ENCODE results near the gene SELL. TPM values are rescaled to one million over a fixed set of nuclear protein-coding genes. Genes with fewer than 3 reads are reported as not detected.

SELL gene
- 0.14 TPM in 1 of 2 replicates, not detected in the other for total RNA-seq

DNA sequence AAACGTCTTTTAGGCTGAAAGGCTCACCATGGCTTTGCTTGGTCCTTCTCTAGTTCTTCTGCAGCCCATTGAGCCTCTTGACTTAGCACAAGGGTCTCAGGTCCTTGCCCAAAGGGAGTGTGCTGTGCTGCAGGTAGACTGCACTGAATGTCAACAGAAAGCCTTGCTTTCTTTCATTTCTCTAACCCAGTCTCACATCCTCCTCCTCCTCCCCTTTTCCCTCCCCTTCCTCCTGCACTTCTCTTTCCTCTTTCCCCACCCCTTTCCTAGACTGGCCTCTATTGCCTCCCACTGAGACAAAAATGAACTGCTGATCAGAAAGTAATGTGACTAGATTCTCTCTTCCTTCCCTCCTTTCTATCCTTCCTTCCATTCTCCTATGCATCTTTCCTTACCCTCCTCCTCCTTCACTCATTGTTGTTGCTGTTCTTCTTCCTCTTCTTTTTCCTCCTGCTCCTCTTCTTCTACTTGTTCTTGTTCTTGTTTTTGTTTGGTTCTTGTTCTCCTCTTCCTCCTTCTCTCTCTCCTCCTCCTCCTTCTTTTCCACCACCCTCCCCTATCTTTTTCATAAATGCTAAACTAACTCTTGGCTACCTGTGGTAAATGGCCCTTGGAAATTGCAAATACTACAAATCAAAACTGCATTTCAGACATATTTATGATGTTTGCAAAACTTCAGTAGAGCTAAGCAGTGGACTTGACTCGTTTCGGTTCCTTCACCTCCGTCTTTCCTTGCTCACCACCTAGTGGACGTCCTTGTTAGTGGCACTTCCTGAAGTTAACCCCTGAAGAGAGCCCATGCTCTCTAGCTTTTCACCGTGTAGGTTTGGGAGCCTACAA is at the start of gene SELL:
Gene SELL, minus strand, starts transcription at position 152 of the 840 bp plus-strand sequence. Its CDS starts 122 bp downstream, at position 30.

GRCh38 chr1:169733924-169734323 is 22.5 kb upstream of the SELL start, which contains the start of gene SELE:
TSS of gene SELE (minus strand) at chr1:169734079. CDS start at chr1:169733612, 467 bp downstream.

Other genes with a start within 250 kb of the SELL start
- 11.6 and 18.8 TPM in 2 replicates for gene SLC19A2, start 225.7 kb downstream of the SELL start, total RNA-seq
- not detected in 2 replicates for gene F5, start 125.1 kb downstream of the SELL start, total RNA-seq
- 0.22 TPM in 1 of 2 replicates, not detected in the other for gene SELP, start 81.5 kb downstream of the SELL start, total RNA-seq
- not detected in 2 replicates for gene SELE, start 22.5 kb upstream of the SELL start, total RNA-seq
- 3.9 and 4.9 TPM in 2 replicates for gene METTL18, start 83.3 kb upstream of the SELL start, total RNA-seq
- gene SCYL3, start 182.3 kb upstream of the SELL start, total RNA-seq: 8.8 and 9.9 TPM in 2 replicates

All from placental pericyte (primary cell).